Loucy (cell line): ENCODE data around the gene ATF6.

Source experiments
- H2AFZ ChIP-seq: fragments of 200-600 bp; sonication (generic); 2 replicates; pipeline ENCODE4 v1.6.0; 2016; ENCODE audit warnings: antibody characterized with exemption, mild to moderate bottlenecking, low read length, moderate library complexity
- H3F3A ChIP-seq: fragments of 200-600 bp; 2 replicates; pipeline ENCODE4 v1.6.0; 2016; ENCODE audit warnings: antibody characterized with exemption, low read depth, mild to moderate bottlenecking
- H3K27me3 ChIP-seq: fragments of 200-600 bp; sonication (generic); 2 replicates; pipeline ENCODE4 v1.6.1; 2014; ENCODE audit warnings: low read length, mild to moderate bottlenecking; ENCODE audit not compliant: insufficient read depth, poor library complexity, severe bottlenecking
- H3K36me3 ChIP-seq: fragments of 200-600 bp; sonication (generic); 2 replicates; pipeline ENCODE4 v1.6.1; 2016; ENCODE audit warnings: low read length; ENCODE audit not compliant: insufficient read depth
- H3K4me1 ChIP-seq: fragments of 200-600 bp; sonication (generic); 2 replicates; pipeline ENCODE4 v1.5.1; 2014; ENCODE audit warnings: low read length, mild to moderate bottlenecking; ENCODE audit not compliant: insufficient read depth, poor library complexity, severe bottlenecking
- H3K4me2 ChIP-seq: fragments of 200-600 bp; sonication (generic); 2 replicates; pipeline ENCODE4 v1.6.0; 2014; ENCODE audit warnings: antibody characterized with exemption, low read length, low read depth, mild to moderate bottlenecking; ENCODE audit not compliant: poor library complexity, severe bottlenecking
- H3K4me3 ChIP-seq: fragments of 200-600 bp; sonication (generic); 2 replicates; pipeline ENCODE4 v1.5.1; 2014; ENCODE audit warnings: low read length, mild to moderate bottlenecking, mixed read lengths; ENCODE audit not compliant: poor library complexity, severe bottlenecking
- H3K79me2 ChIP-seq: fragments of 200-600 bp; sonication (generic); 2 replicates; pipeline ENCODE4 v1.6.1; 2014; ENCODE audit warnings: low read length; ENCODE audit not compliant: insufficient read depth
- H3K9ac ChIP-seq: fragments of 200-600 bp; sonication (generic); 2 replicates; pipeline ENCODE4 v1.6.0; 2014; ENCODE audit warnings: mild to moderate bottlenecking, low read depth, low read length, moderate library complexity; ENCODE audit not compliant: poor library complexity, severe bottlenecking
- H3K9me2 ChIP-seq: fragments of 200-600 bp; sonication (generic); replicated peaks from 2 replicates; pipeline ENCODE4 v1.6.1; 2016; ENCODE audit warnings: low read depth, low read length, mixed read lengths
- H3K9me3 ChIP-seq: fragments of 200-600 bp; sonication (generic); 2 replicates; pipeline ENCODE4 v1.6.1; 2014; ENCODE audit warnings: mild to moderate bottlenecking, antibody characterized with exemption, low read length, low read depth; ENCODE audit not compliant: insufficient read depth
- H4K20me1 ChIP-seq: fragments of 200-600 bp; sonication (generic); 2 replicates; pipeline ENCODE4 v1.6.0; 2014; ENCODE audit warnings: antibody characterized with exemption, low read length, mild to moderate bottlenecking; ENCODE audit not compliant: insufficient read depth, poor library complexity, severe bottlenecking
- CTCF ChIP-seq: fragments of 200-600 bp; sonication (generic); conservative IDR thresholded peaks from 2 replicates; pipeline ENCODE4 v1.5.1; 2014; ENCODE audit warnings: mild to moderate bottlenecking, antibody characterized with exemption, low read length
- EZH2phosphoT487 ChIP-seq: fragments of 200-600 bp; IDR thresholded peaks from 2 replicates; pipeline ENCODE4 v1.6.1; 2018; ENCODE audit warnings: antibody characterized with exemption, mild to moderate bottlenecking, moderate library complexity, borderline replicate concordance

The ATF6 gene

DNA sequence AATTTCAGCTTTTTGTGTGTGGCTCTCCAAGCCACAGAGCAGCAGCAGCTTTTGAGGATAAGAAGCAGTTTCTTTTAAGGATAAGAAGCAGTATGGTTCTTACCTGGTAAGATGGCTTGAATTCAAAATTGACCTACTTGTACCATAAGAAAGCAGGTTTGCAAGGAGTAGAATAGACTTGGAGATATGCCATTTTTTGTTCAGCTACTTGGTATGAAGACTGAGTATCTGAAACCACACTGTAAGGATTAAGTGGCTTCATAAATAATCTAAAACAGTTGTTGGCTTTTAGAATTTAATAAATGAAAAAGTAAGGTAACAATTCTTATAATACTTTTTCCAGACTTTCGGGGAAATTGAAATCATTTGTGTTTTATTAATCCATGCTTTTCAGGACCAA lies 74.2 kb downstream of the ATF6 start:
- no peak overlapping the region for H3K4me3 ChIP-seq
- no peak overlapping the region for H2AFZ ChIP-seq
- H3K4me1 ChIP-seq, result peaks cover 28% of the 10 kb centered on the region
- 0 out of 2 replicates have a peak, but pooled peaks cover 3% of the 10 kb centered on the region for H3K9me3 ChIP-seq
- no peak overlapping the region for H3K9ac ChIP-seq
- peaks cover 43% of the 10 kb centered on the region for H3K36me3 ChIP-seq
- TF ChIP-seq EZH2phosphoT487, result no peak
- H3K9me2 ChIP-seq, result no peaks in the 10 kb centered on the region
- H3K27me3 ChIP-seq, result no peaks in the 10 kb centered on the region
- H4K20me1 ChIP-seq, result no peaks in the 10 kb centered on the region
- H3K4me2 ChIP-seq, result no peak overlapping the region
- no peaks in the 10 kb centered on the region for H3F3A ChIP-seq
- 0 out of 2 replicates have a peak, but pooled peaks cover 10% of the 10 kb centered on the region for H3K79me2 ChIP-seq

- H3K4me3 ChIP-seq, result no peak overlapping the region
- H3K36me3 ChIP-seq, result peaks cover 46% of the 10 kb centered on the region
- H3K4me1 ChIP-seq, result peaks cover 15% of the 10 kb centered on the region
- H3K27me3 ChIP-seq, result no peaks in the 10 kb centered on the region
- no peaks in the 10 kb centered on the region for H3K9me2 ChIP-seq
- no peaks in the 10 kb centered on the region for H4K20me1 ChIP-seq
- 0 out of 2 replicates have a peak, but pooled peaks cover 3% of the 10 kb centered on the region for H3K9me3 ChIP-seq
- TF ChIP-seq EZH2phosphoT487 (no peak), CTCF (no peak)
- H3K9ac ChIP-seq, result no peak overlapping the region
- H3F3A ChIP-seq, result no peaks in the 10 kb centered on the region
- no peak overlapping the region for H2AFZ ChIP-seq
- peak overlapping the region; percentile 7 for H3K4me2 ChIP-seq
- H3K79me2 ChIP-seq, result 0 out of 2 replicates have a peak, but pooled peaks cover 10% of the 10 kb centered on the region
These were observed 77.0 kb downstream of the ATF6 start for GRCh38 chr1:161843156-161843555.

GRCh38 chr1:161844696-161845095 lies 78.6 kb downstream of the ATF6 start:
- H3K4me3 ChIP-seq, result no peak overlapping the region
- 0 out of 2 replicates have a peak, but pooled peaks cover 3% of the 10 kb centered on the region for H3K9me3 ChIP-seq
- no peak overlapping the region for H3K4me2 ChIP-seq
- no peak overlapping the region for H2AFZ ChIP-seq
- no peaks in the 10 kb centered on the region for H3K27me3 ChIP-seq
- H3F3A ChIP-seq, result no peaks in the 10 kb centered on the region
- H4K20me1 ChIP-seq, result no peaks in the 10 kb centered on the region
- peaks cover 48% of the 10 kb centered on the region for H3K36me3 ChIP-seq
- H3K9me2 ChIP-seq, result no peaks in the 10 kb centered on the region
- peaks cover 22% of the 10 kb centered on the region for H3K4me1 ChIP-seq
- H3K79me2 ChIP-seq, result 0 out of 2 replicates have a peak, but pooled peaks cover 4% of the 10 kb centered on the region
- TF ChIP-seq EZH2phosphoT487 (no peak), CTCF (no peak)
- no peak overlapping the region for H3K9ac ChIP-seq

- Histone ChIP-seq H3K36me3 (peaks cover 58% of the 10 kb centered on the region), H3K27me3 (no peaks in the 10 kb centered on the region), H3K4me1 (peaks cover 12% of the 10 kb centered on the region), H4K20me1 (no peaks in the 10 kb centered on the region), H3K9me3 (no peaks in the 10 kb centered on the region), H3K79me2 (0 out of 2 replicates have a peak, but pooled peaks cover 4% of the 10 kb centered on the region), H3F3A (no peaks in the 10 kb centered on the region), H3K9me2 (no peaks in the 10 kb centered on the region), H3K4me2 (no peak overlapping the region), H2AFZ (no peak overlapping the region), H3K9ac (no peak overlapping the region), H3K4me3 (no peak overlapping the region)
- no peak for TF ChIP-seq CTCF
- TF ChIP-seq EZH2phosphoT487, result no peak
These were observed 82.6 kb downstream of the ATF6 start for GRCh38 chr1:161848676-161849075.
